Psoas muscle (tissue), 8 donors: Measurements from ENCODE around the gene CTDSP1. TPM values are rescaled to one million over a fixed set of nuclear protein-coding genes. Genes with fewer than 3 reads are reported as not detected.

ENCODE experiments used
- ATAC-seq, 4 donors: fragments of 200-7000 bp; cut with Tn5 transposase; one replicate each; pipeline ENCODE4 v1.9.1; 2020; ENCODE audit warnings: moderate library complexity in 3 of 4, mild to moderate bottlenecking in 2 of 4
- DNase-seq, 2 donors: peaks; one replicate each; pipeline ENCODE4 v3.0.0-alpha.2; 2020
- H3K27ac ChIP-seq: fragments of 200-600 bp; one replicate; pipeline ENCODE4 v1.8.0; 2022
- H3K27me3 ChIP-seq, 3 donors: fragments of 200-600 bp in 1 of 3; one replicate each; pipeline versions ENCODE4 v1.6.1 to v1.8.0; 2013 to 2022; ENCODE audit warnings: low read length in 2 of 3, mild to moderate bottlenecking in 2 of 3, moderate library complexity in 1 of 3; ENCODE audit not compliant: insufficient read depth in 3 of 3
- H3K36me3 ChIP-seq, 2 donors: fragments of 200-600 bp in 1 of 2; one replicate each; pipeline versions ENCODE4 v1.6.1 to v1.8.0; 2013 to 2022; ENCODE audit warnings: low read depth in 1 of 2, mild to moderate bottlenecking in 1 of 2, moderate library complexity in 1 of 2; ENCODE audit not compliant: insufficient read depth in 1 of 2
- H3K4me1 ChIP-seq: fragments of 200-600 bp; one replicate; pipeline ENCODE4 v1.8.0; 2022
- H3K4me3 ChIP-seq: fragments of 200-600 bp; one replicate; pipeline ENCODE4 v1.8.0; 2022; ENCODE audit warnings: mild to moderate bottlenecking
- H3K9me3 ChIP-seq: fragments of 200-600 bp; one replicate; pipeline ENCODE4 v1.8.0; 2022
- WGBS, 3 donors: extraction: QIAGEN DNeasy Blood & Tissue Kit; methylation state at CpG; one replicate each; pipeline versions ENCODE4 v1.1.6 to v1.1.7; 2013; 5-methylcytosine and 5-hydroxymethylcytosine counted together
- intact Hi-C, 2 donors: fragments of 100-400 bp; cut with DNase I; formaldehyde crosslinking; loops; one replicate each; pipeline versions ENCODE4 v1.11.0 to v1.14.2; 2022
- polyA plus RNA-seq, 3 donors: library from polyadenylated mRNA; stranded (reverse); fragments of 200-250 nt; gene quantifications; one replicate each; pipeline ENCODE4 v1.2.3, GENCODE V29; 2013
- total RNA-seq, 4 donors: library from RNA; stranded (reverse); fragmentation: NEBNext Ultra II Directional in 2 of 4; extraction: Animal tissue kit (Norgen Biotek cat#: 25700) in 2 of 4; gene quantifications; one replicate each; pipeline versions ENCODE4 v1.2.1 to v1.2.4, GENCODE V29; 2021 to 2023
- TF ChIP-seq, protein P1 (sequence below): fragments of 200-600 bp; IDR thresholded peaks from one replicate; pipeline ENCODE4 v1.8.0; 2022; ENCODE audit warnings: antibody characterized with exemption
- donor health status: healthy with polysubstance abuse.
- donor health status: DM: no; HTN: no; CAD: no; lungs with moderate emphysema.
- donor health status: Bipolar disorder and iron deficiency.
- donor health status: healthy.
- donor health status: DM: yes; HTN: yes; CAD: no.
- donor health status: DM: no; HTN: no; CAD: no.
- donor health status: DM: no; HTN: no; CAD: no.
- donor health status: DM: yes; HTN: yes; CAD: no.

Gene CTDSP1
- total and polyA plus RNA-seq, 7 donors = 55.6 to 73.0 (median 61.9) TPM

DNA sequence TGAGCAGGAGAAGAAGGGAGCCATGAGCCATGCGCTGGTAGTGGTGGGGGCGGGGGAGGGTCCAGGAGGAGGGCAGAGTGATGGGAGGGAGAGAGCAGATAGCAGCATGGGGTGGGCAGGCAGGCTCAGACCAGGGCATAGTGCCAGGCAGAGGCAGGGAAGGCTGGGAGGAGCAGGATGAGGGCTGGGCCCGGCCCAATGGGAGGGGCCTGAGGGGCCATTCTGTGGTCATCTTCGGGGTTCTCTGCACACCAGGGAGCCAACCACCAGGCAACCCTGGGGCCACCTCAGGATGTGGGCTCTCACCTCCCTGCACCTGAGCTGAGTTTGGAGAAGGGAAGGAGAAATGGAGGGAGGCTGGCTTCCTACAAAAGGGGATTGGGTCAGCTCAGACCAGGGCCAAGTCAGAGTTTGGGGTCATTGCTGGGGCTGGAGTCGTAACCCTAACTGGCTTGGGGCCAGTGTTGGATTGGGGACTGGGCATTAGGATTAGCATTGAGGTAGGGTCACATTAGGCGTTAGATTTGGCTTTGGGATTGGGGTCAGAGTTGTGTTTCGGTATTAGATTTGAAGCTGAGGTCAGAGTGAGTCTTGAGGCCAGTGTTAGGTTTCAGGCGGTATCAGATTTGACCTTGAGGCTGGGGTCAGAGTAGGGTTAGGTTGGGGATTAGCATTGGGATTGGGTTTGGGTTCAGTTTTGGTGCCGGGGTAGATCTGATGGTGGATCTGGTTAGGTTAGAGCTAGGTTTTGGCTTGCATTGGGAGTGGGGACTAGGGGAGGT, 30.4 kb downstream of the CTDSP1 start:
- Histone ChIP-seq H3K36me3 (no peaks in the 10 kb centered on the region), H3K4me1 (no peaks in the 10 kb centered on the region), H3K4me3 (no peak overlapping the region), H3K9me3 (no peaks in the 10 kb centered on the region), H3K27ac (no peak overlapping the region), H3K27me3 (no peaks in the 10 kb centered on the region)
- DNase-seq (peak in 1 of 2 donors; percentile 30), ATAC-seq (no peak)
- intact Hi-C loops = no loop called here
- TF ChIP-seq, protein P1, sequence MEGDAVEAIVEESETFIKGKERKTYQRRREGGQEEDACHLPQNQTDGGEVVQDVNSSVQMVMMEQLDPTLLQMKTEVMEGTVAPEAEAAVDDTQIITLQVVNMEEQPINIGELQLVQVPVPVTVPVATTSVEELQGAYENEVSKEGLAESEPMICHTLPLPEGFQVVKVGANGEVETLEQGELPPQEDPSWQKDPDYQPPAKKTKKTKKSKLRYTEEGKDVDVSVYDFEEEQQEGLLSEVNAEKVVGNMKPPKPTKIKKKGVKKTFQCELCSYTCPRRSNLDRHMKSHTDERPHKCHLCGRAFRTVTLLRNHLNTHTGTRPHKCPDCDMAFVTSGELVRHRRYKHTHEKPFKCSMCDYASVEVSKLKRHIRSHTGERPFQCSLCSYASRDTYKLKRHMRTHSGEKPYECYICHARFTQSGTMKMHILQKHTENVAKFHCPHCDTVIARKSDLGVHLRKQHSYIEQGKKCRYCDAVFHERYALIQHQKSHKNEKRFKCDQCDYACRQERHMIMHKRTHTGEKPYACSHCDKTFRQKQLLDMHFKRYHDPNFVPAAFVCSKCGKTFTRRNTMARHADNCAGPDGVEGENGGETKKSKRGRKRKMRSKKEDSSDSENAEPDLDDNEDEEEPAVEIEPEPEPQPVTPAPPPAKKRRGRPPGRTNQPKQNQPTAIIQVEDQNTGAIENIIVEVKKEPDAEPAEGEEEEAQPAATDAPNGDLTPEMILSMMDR = no peak
- 58 to 64% (median 61%) methylated on average over 9 of the region's 9 CpGs for WGBS, 3 donors

DNA sequence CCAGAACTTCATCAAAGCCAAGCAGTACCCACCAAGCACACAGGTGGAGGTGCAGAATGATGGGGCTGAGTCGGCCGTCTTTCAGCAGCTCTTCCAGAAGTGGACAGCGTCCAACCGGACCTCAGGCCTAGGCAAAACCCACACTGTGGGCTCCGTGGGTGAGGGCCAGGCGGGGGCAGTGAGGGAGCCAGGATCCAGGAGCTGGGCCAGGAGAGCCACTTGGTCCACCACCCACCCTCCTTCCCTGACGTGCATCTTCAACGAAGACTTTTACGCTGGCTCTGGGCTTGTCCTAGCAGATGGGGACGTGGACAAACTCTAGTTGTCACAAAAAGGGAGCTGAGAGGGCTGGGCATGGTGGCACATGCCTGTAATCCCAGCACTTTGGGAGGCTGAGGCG, 31.1 kb downstream of the CTDSP1 start:
- no peaks in the 10 kb centered on the region for H3K27me3 ChIP-seq
- WGBS, 3 donors = 91 to 92% (median 91%) methylated on average over 11 of the region's 11 CpGs
- H3K36me3 ChIP-seq = no peaks in the 10 kb centered on the region
- ATAC-seq (no peak), DNase-seq (peak in 1 of 2 donors; percentile 25)
- TF ChIP-seq, protein P1 = no peak
- no peak overlapping the region for H3K27ac ChIP-seq
- no peak overlapping the region for H3K4me3 ChIP-seq
- intact Hi-C loops = no loop called here
- no peaks in the 10 kb centered on the region for H3K9me3 ChIP-seq
- no peaks in the 10 kb centered on the region for H3K4me1 ChIP-seq

DNA sequence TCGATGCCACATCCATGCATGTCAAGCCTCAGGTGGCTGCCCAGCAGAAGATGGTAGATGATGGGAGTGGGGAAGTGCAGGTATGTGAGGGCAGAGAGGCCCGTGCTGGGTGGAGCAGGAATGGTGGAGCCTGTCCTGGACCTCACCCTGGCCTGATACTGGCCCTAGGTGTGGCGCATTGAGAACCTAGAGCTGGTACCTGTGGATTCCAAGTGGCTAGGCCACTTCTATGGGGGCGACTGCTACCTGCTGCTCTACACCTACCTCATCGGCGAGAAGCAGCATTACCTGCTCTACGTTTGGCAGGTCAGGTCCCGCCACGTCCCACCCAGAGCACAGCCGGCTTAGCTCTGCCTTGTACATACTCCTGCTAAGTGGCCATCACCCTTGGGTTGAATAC, 32.2 kb downstream of the CTDSP1 start:
- ATAC-seq = no peak
- no peak overlapping the region for H3K27ac ChIP-seq
- TF ChIP-seq, protein P1 = no peak
- H3K4me1 ChIP-seq = no peaks in the 10 kb centered on the region
- 79 to 93% (median 92%) methylated on average over 9 to 10 of the region's 10 CpGs for WGBS, 3 donors
- intact Hi-C loops = no loop called here
- no peaks in the 10 kb centered on the region for H3K27me3 ChIP-seq
- H3K36me3 ChIP-seq = no peaks in the 10 kb centered on the region
- no peak overlapping the region for H3K4me3 ChIP-seq
- peak in 1 of 2 donors; percentile 23 for DNase-seq
- no peaks in the 10 kb centered on the region for H3K9me3 ChIP-seq

DNA sequence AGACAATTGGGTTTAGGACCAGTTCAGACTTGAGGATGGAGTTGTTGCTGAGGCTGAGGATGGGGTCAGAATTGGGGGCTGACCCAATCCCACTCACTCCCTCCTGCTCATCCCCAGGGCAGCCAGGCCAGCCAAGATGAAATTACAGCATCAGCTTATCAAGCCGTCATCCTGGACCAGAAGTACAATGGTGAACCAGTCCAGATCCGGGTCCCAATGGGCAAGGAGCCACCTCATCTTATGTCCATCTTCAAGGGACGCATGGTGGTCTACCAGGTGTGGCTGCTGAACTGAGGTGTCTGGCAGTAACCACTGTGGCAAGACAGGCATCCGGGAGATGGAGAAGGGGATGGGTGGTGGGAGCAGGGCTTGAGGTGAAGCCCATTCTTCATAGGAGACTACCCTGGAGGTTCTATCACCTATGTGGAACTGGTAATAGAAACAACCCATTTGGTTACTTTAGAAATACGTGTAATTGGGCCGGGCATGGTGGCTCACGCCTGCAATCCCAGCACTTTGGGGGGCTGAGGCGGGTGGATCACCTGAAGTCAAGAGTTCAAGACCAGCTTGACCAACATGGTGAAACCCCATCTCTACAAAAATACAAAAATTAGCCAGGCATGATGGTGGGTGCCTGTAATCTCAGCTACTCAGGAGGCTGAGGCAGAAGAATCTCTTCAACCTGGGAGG, 33.2 kb downstream of the CTDSP1 start:
- intact Hi-C loops = no loop called here
- 88 to 91% (median 88%) methylated on average over 8 of the region's 8 CpGs for WGBS, 3 donors
- DNase-seq (peak in 1 of 2 donors; percentile 28), ATAC-seq (no peak)
- no peaks in the 10 kb centered on the region for H3K27me3 ChIP-seq
- H3K36me3 ChIP-seq = no peaks in the 10 kb centered on the region
- H3K4me3 ChIP-seq = no peak overlapping the region
- no peaks in the 10 kb centered on the region for H3K4me1 ChIP-seq
- TF ChIP-seq, protein P1 = no peak
- no peaks in the 10 kb centered on the region for H3K9me3 ChIP-seq
- H3K27ac ChIP-seq = no peak overlapping the region
